Left forelimb (tissue), 1 donor: ENCODE results near the gene CCDC9B.

Experiments
- DNase-seq: peaks from one replicate; pipeline ENCODE4 v3.0.0-alpha.2; 2018; ENCODE audit warnings: low spot score

CCDC9B gene

GRCh38 chr15:40345867-40346578 lies 5.3 kb upstream of the CCDC9B start:
- DNase-seq: no peak

GRCh38 chr15:40345225-40345866 lies 4.6 kb upstream of the CCDC9B start:
- DNase-seq: no peak

DNA sequence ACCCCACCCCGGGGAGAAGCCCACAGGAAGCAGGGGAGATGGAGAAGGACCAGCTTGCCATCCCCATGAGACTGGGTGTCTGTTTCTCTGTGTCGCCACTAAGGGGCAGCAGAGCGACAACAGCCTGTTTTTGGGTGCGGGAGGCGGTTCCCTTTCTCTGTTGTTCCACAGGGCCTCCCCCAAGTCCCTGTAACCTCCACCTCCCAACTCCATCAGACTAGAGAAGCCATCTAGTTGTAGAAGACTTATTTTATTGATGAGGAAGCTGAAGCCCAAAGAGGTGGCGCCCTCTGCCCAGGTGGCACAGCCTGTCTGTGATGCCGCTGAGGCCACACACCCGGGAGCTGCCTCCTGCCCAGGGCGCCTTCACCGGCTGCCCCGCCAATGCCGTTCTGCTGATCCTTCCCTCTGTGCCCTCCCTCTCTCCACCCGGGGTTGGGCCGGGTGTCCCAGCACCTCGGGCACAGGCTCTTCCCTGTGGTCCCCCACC lies 3.9 kb upstream of the CCDC9B start:
- no peak for DNase-seq

- no peak for DNase-seq
Measured at GRCh38 chr15:40344217-40344616, 3.5 kb upstream of the CCDC9B start.

- DNase-seq: no peak
Measured at GRCh38 chr15:40343512-40343911, 2.8 kb upstream of the CCDC9B start.

DNA sequence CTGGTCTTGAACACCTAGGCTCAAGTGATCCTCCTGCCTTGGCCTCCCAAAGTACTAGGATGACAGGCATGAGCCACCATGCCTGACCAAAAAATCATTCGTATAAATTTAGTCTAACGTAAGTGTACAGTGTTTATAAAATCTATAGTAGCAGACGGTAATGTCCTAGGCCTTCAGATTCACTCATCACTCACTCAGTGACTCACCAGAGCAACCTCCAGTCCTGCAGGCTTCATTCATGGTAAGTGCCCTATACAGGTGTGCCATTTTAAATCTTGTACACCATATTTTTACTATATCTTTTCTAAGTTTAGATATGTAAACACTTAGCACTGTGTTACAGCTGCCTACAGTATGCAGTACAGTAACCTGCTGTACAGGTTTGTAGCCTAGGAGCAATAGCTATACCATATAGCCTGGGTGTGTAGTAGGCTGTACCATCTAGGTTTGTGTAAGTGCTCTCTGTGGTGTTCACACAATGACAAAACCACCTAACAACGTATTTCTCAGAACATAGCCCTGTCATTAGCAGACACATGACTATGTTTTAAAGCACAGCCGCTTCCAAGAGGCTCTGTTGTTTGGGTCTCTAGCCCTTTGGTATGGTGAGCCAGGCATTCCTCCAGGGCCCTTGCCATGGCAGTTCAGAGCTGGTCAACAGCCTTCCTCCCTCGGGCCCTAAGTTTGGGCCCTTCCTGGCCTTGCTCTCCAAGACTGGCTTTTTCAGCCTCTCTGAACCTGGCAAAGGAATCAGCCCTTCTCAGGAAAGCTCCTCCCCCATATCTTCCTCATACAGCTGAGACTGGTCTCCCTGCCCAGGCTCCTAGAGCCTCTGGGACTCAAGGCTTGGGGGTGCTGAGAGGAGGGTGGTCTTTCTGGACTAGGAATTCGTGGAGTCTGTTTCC lies 1.9 kb upstream of the CCDC9B start:
- no peak for DNase-seq

DNA sequence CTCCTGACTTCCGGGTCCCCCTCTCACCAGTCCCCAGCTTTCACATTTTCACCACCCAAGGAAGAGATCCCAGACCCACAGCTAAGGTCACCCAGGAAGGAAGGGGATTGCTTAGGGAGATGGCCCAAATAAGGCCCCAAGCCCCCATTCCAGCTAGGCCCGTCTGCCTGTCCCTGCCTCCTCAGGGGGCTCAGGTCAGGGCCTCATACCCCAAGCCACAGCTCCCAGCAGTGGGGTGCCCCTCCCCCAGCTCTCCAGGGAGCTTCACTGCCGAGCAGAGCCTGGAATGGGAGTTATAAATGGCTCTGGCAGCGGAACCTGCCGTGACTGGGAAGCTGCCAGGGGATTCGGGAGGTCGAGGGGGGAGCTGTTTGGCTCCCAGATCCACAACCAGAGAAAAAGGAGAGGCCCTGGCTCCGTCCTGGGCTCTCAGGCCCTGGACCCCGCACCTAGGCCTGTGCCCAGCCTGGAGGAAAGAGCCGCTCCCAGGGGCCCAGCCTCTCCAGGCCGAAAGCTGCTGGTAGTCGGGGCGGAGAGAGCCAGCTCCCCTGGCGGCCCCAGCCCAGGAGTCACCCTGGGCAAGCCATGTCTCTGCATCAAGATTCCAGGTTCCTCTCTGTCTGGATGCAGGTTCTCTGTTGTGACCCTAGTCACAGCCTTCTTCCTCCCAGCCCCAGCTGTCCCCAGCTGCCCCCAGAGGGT lies 550 bp downstream of the CCDC9B start:
- DNase-seq: no peak

GRCh38 chr15:40339621-40339945 lies 1.2 kb downstream of the CCDC9B start:
- no peak for DNase-seq

- no peak for DNase-seq
Measured at GRCh38 chr15:40338921-40339620, 1.7 kb downstream of the CCDC9B start.

GRCh38 chr15:40338041-40338657 lies 2.6 kb downstream of the CCDC9B start:
- no peak for DNase-seq

GRCh38 chr15:40337597-40337996 lies 3.1 kb downstream of the CCDC9B start:
- DNase-seq: no peak

DNA sequence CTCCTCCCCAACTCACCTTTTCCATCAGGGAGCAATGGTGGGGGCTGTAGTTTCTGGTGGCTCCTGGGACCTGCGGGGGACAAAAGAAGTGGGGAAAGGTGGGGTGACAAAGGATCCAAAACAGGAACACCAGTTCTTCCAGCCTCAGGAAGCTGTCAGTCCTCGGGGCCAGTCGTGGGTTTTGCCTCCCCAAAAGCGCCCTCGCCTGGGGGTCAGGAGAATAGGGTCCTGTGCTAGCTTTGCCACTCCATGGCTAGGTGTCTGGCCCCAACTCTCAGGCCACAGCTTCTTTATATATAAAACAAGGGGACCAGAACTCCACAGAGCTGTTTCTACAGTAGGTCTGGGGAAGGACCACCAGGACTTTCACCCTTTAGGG lies 4.0 kb downstream of the CCDC9B start:
- no peak for DNase-seq

DNA sequence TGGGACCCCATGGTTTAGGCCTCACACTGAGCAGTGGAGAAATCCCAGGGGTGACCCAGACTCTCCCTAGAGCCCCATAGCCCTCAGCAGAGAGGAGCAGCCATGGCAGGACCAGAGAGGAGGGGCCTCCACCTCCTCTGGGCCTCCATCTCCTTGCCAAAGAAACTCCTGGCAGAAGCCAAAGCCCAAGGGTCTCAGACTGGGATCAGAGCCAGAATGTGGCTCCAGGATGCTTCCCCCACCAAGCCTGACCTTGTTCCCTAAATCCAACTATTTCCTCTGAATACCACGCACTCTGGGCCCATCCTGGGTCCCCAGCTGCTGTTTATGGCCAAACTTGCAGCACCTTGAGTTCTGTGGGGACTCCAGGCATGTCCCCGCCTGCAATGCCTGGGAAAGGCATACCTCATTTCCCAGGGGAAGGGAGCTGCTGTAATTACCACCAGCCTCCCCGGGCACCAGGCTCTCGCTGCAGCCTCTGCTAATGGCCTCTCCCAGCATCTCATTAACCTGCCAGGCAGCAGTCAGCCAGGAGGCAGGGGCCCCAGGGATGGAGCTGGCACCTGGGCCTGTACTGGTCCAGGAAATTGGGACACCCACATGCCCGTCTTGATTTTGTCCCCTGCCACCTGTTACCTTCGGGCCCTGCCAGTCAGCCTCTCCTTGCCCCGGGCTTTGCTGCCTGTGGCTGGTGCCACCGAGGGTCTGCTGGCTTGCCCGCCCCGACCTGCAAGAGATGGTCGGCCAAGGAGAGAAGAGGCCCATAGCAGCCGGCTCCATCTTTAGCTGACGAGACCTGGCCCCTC lies 4.6 kb downstream of the CCDC9B start:
- DNase-seq: no peak

- no peak for DNase-seq
Measured at GRCh38 chr15:40334941-40335795, 5.6 kb downstream of the CCDC9B start.

DNA sequence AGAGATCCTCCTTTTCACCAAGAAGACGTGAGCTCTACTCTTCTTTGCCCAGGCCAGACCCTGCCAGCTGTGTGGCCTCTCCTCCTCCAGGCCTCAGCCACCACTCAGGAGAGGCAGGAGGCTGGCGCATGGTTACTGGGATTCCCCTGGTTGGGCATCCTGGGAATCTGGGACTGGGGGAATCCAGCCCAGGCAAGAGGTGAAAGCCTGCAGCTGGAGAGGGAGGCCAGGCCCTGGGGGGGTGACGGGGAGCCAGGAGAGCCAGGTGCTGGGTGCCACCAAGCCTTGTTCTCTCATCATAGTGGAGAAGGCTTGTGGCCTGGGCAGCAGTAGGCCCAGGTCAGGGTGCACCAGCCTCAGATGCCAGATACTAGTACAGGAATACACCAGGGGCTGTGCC lies 6.2 kb downstream of the CCDC9B start:
- DNase-seq: no peak

DNA sequence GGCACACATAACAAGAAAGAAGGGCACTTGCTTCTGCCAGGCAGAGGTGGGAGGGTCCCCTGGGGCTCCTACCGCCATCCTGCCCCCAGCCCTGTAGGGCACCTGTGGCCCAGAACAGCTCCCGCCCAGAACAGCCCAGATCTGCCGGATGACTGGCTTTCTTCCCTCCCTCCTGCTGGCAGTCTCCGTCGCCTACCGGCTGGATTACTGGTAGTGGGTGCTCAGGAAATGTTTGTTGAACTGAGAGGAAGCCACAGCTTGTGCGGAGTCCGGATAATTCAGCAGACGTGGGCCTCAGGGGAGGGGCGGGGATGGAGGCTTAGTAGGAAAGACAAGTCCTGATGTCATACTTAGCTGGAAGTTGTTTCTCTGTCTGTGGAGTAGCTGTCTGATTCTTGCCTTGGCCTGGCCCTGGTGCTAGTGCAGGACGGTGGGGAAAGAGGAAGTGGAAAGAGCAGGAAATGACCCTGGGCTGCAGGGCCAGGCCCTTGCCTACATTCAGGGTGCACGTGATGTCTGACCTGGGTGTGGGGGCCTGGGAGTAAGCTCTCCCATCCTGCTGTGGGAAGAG lies 6.7 kb downstream of the CCDC9B start:
- DNase-seq: no peak

DNA sequence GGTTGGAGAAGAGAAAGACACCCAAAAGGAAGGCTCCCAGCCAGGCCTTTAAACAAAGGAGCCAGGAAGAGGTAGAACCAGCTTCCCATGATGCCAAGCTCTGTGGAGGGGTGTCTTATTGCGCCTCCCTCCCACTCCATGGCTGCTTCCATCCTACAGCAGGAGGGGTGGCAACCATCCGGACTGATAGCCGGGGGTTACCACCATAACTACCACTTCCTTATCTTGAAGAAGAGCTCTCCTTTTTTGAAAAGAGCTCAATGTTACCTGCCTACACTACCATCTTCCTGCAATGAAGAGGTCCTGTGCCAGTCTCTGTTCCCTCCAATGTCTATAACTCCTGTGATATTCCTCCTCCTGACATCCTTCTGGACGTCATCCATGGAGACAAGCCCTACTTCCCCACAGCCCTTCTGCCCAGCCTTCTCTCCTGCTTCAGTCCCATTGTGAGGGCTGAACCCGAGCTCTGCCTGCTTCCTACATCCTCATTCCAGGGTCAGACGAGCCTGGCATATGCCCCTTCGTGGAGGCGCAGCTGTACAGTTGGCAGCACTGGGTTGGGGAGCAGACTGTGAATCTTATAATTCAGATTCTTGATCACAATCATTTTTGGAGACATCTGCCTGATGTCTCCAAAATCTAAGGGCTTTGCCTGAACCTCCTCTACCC lies 8.5 kb downstream of the CCDC9B start:
- no peak for DNase-seq

DNA sequence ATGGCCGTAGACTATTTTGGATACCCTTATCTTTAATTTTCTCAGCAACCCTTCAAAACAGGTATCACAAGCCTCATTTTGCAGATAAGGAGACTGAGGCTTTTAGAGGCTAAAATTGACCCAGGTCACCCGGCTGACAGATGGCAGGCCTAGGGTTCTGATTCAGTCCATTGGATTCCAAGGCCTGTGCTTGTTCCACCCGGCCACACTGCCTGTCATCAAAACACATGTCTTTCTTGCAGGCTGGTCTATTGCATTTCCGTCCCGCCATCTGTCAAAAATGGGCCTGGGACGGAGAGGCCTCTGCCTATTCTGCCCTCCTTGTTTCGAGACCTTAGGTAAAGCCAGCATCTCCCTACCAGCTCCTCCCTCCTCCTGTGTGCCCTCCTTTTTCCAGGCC lies 9.1 kb downstream of the CCDC9B start:
- DNase-seq: no peak
